CD14-positive monocyte (primary cell): ENCODE measurements around the gene GK2. TPM values are rescaled to one million over a fixed set of nuclear protein-coding genes. Genes with fewer than 3 reads are reported as not detected.

Experiments used
- DNase-seq, 3 donors: peaks; one replicate each; pipeline ENCODE4 v3.0.0-alpha.2; 2011 to 2022
- H2AFZ ChIP-seq: 2 replicates; pipeline ENCODE4 v1.6.0; 2012; ENCODE audit warnings: mild to moderate bottlenecking, low read depth, low read length, inconsistent platforms; ENCODE audit not compliant: insufficient read depth, poor library complexity, severe bottlenecking
- H3K27ac ChIP-seq, 2 donors: 1 replicate in 1 of 2; 2 replicates in 1 of 2; pipeline ENCODE4 v1.5.1; 2012 to 2013; ENCODE audit warnings: low read length in 2 of 2, control low read depth in 1 of 2, inconsistent platforms in 1 of 2, low read depth in 1 of 2, mild to moderate bottlenecking in 1 of 2
- H3K27me3 ChIP-seq, 2 donors: one replicate each; pipeline versions ENCODE4 v1.6.0 to v1.6.1; 2011 to 2013; ENCODE audit warnings: low read length in 2 of 2; ENCODE audit not compliant: control insufficient read depth in 2 of 2, insufficient read depth in 2 of 2
- H3K36me3 ChIP-seq, 2 donors: replicated peaks in 1 of 2; 1 replicate in 1 of 2; 2 replicates in 1 of 2; pipeline versions ENCODE4 v1.5.1 to v1.6.1; 2012 to 2013; ENCODE audit warnings: low read length in 2 of 2, control low read depth in 1 of 2, inconsistent platforms in 1 of 2, mild to moderate bottlenecking in 1 of 2; ENCODE audit not compliant: insufficient read depth in 2 of 2, control insufficient read depth in 1 of 2
- H3K4me1 ChIP-seq, 2 donors: 1 replicate in 1 of 2; 2 replicates in 1 of 2; pipeline versions ENCODE4 v1.5.1 to v1.6.1; 2012 to 2013; ENCODE audit warnings: low read length in 2 of 2, control low read depth in 1 of 2, inconsistent platforms in 1 of 2, mild to moderate bottlenecking in 1 of 2, moderate library complexity in 1 of 2; ENCODE audit not compliant: insufficient read depth in 2 of 2, control insufficient read depth in 1 of 2
- H3K4me2 ChIP-seq: replicated peaks from 2 replicates; pipeline ENCODE3; 2012; ENCODE audit warnings: low read length, moderate library complexity, mild to moderate bottlenecking; ENCODE audit not compliant: poor library complexity, severe bottlenecking; ENCODE audit errors: extremely low read depth
- H3K4me3 ChIP-seq, 3 experiments: fragments of 200-600 bp in 1 of 3; sonication (generic) in 1 of 3; replicated peaks in 1 of 3; 1 replicate in 2 of 3; 2 replicates in 1 of 3; pipeline ENCODE4 v1.5.1; 2011 to 2013; ENCODE audit warnings: low read length in 3 of 3, mild to moderate bottlenecking in 3 of 3, control low read depth in 2 of 3, low read depth in 2 of 3, inconsistent platforms in 1 of 3, moderate library complexity in 1 of 3
- H3K79me2 ChIP-seq: 2 replicates; pipeline ENCODE4 v1.6.0; 2012; ENCODE audit warnings: mild to moderate bottlenecking, control low read depth, inconsistent platforms, low read length, moderate library complexity; ENCODE audit not compliant: insufficient read depth
- H3K9ac ChIP-seq: 2 replicates; pipeline ENCODE4 v1.6.0; 2017; ENCODE audit warnings: low read length, mild to moderate bottlenecking; ENCODE audit not compliant: insufficient read depth, poor library complexity, severe bottlenecking
- H3K9me3 ChIP-seq, 2 donors: replicated peaks in 1 of 2; 1 replicate in 1 of 2; 2 replicates in 1 of 2; pipeline versions ENCODE4 v1.5.1 to v1.6.1; 2012 to 2013; ENCODE audit warnings: low read length in 2 of 2, control low read depth in 1 of 2; ENCODE audit not compliant: control insufficient read depth in 1 of 2, insufficient read depth in 1 of 2
- H4K20me1 ChIP-seq: 2 replicates; pipeline ENCODE4 v1.6.0; 2012; ENCODE audit warnings: mild to moderate bottlenecking, low read length, control low read depth, moderate library complexity; ENCODE audit not compliant: insufficient read depth
- H3K27ac Mint-ChIP-seq, 7 donors: one replicate each; pipeline ENCODE4 v1.8.0; 2020; ENCODE audit warnings: mild to moderate bottlenecking in 7 of 7, mixed read lengths in 7 of 7, moderate library complexity in 6 of 7, inconsistent platforms in 2 of 7
- H3K27me3 Mint-ChIP-seq, 3 donors: one replicate each; pipeline ENCODE4 v1.8.0; 2021 to 2022; ENCODE audit warnings: low read depth in 3 of 3, mild to moderate bottlenecking in 3 of 3, mixed read lengths in 3 of 3, moderate library complexity in 3 of 3, inconsistent platforms in 1 of 3
- H3K36me3 Mint-ChIP-seq, 2 donors: one replicate each; pipeline ENCODE4 v1.8.0; 2020; ENCODE audit warnings: mixed read lengths in 2 of 2, inconsistent platforms in 1 of 2, mild to moderate bottlenecking in 1 of 2
- H3K4me1 Mint-ChIP-seq: one replicate; pipeline ENCODE4 v1.8.0; 2020; ENCODE audit warnings: mild to moderate bottlenecking, mixed read lengths
- H3K4me3 Mint-ChIP-seq, 2 donors: one replicate each; pipeline ENCODE4 v1.8.0; 2020; ENCODE audit warnings: mild to moderate bottlenecking in 2 of 2, mixed read lengths in 2 of 2, moderate library complexity in 1 of 2
- H3K9me3 Mint-ChIP-seq, 7 donors: one replicate each; pipeline ENCODE4 v1.8.0; 2020 to 2022; ENCODE audit warnings: mixed read lengths in 7 of 7, mild to moderate bottlenecking in 6 of 7, moderate library complexity in 6 of 7, inconsistent platforms in 2 of 7
- WGBS: methylation state at CpG from one replicate; pipeline ENCODE4 v1.1.5; 2013; ENCODE audit warnings: missing lambda C conversion rate; ENCODE audit not compliant: insufficient coverage; 5-methylcytosine and 5-hydroxymethylcytosine counted together
- intact Hi-C, 2 donors: fragments of 100-400 bp; cut with micrococcal nuclease; formaldehyde crosslinking; loops; one replicate each; pipeline versions ENCODE4 v1.15.0 to v1.15.1; 2023
- polyA plus RNA-seq, 3 donors: library from polyadenylated mRNA; depleted of rRNA in 1 of 3; unstranded in 2 of 3; stranded (reverse) in 1 of 3; fragments of 300-500 nt in 2 of 3; fragments of >200 nt in 1 of 3; fragmentation: Illumina TruSeq in 2 of 3; gene quantifications; 1 replicate in 2 of 3; 2 replicates in 1 of 3; pipeline ENCODE4 v1.2.3, GENCODE V29; 2012 to 2021
- TF ChIP-seq, protein P1 (sequence below): fragments of 200-600 bp; IDR thresholded peaks from one replicate; pipeline ENCODE4 v1.8.0; 2022; ENCODE audit warnings: antibody characterized with exemption, mild to moderate bottlenecking

Gene GK2
- polyA plus RNA-seq, 3 donors: not detected

GRCh38 chr4:79454656-79455055 is 46.6 kb upstream of the GK2 start:
- TF ChIP-seq, protein P1, sequence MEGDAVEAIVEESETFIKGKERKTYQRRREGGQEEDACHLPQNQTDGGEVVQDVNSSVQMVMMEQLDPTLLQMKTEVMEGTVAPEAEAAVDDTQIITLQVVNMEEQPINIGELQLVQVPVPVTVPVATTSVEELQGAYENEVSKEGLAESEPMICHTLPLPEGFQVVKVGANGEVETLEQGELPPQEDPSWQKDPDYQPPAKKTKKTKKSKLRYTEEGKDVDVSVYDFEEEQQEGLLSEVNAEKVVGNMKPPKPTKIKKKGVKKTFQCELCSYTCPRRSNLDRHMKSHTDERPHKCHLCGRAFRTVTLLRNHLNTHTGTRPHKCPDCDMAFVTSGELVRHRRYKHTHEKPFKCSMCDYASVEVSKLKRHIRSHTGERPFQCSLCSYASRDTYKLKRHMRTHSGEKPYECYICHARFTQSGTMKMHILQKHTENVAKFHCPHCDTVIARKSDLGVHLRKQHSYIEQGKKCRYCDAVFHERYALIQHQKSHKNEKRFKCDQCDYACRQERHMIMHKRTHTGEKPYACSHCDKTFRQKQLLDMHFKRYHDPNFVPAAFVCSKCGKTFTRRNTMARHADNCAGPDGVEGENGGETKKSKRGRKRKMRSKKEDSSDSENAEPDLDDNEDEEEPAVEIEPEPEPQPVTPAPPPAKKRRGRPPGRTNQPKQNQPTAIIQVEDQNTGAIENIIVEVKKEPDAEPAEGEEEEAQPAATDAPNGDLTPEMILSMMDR: no peak
- Histone ChIP-seq H3K9me3 (no peaks in the 10 kb centered on the region), H3K36me3 (no peaks in the 10 kb centered on the region), H2AFZ (no peak overlapping the region), H3K4me1 (no peaks in the 10 kb centered on the region), H3K79me2 (no peaks in the 10 kb centered on the region), H4K20me1 (no peaks in the 10 kb centered on the region), H3K27me3 (no peaks in the 10 kb centered on the region), H3K9ac (no peak overlapping the region), H3K4me3 (no peak overlapping the region), H3K27ac (no peak overlapping the region), H3K4me2 (no peak overlapping the region)
- no peaks in the 10 kb centered on the region for H3K4me1 Mint-ChIP-seq
- H3K36me3 Mint-ChIP-seq: no peaks in the 10 kb centered on the region
- no peak for DNase-seq
- no peaks in the 10 kb centered on the region for H3K27me3 Mint-ChIP-seq
- WGBS: no CpG with 5 or more reads among the region's 2 CpGs
- H3K9me3 Mint-ChIP-seq: no peaks in the 10 kb centered on the region
- no peak overlapping the region for H3K27ac Mint-ChIP-seq
- H3K4me3 Mint-ChIP-seq: no peak overlapping the region
- intact Hi-C loops: no loop called here

DNA sequence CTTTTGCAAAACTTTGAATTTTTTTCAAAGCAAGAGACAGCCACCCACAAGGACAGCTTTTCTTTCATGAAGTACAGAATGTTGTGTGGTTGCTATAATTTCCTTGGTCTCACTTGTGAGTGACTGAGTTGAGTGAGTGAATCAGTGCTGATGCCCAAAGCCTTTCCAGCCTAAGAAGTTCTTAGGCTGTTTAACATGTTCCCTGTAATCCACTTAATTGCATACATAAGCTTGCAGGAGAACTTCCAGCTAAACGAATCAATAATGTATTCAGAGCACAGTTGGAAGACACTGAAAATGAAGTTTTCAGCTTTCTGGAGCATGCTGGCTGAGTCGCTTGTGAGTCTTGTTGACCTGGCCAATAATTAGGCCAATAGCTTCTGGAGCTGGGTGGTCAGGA is 42.0 kb upstream of the GK2 start:
- no peaks in the 10 kb centered on the region for H3K9me3 ChIP-seq
- Mint-ChIP-seq H3K27ac (no peak overlapping the region), H3K36me3 (no peaks in the 10 kb centered on the region), H3K4me1 (no peaks in the 10 kb centered on the region), H3K9me3 (no peaks in the 10 kb centered on the region), H3K4me3 (no peak overlapping the region), H3K27me3 (no peaks in the 10 kb centered on the region)
- no peaks in the 10 kb centered on the region for H3K27me3 ChIP-seq
- WGBS: 100% methylated on average over 1 of the region's 2 CpGs
- no peak overlapping the region for H3K9ac ChIP-seq
- no peaks in the 10 kb centered on the region for H4K20me1 ChIP-seq
- no peaks in the 10 kb centered on the region for H3K4me1 ChIP-seq
- intact Hi-C loops: no loop called here
- H3K27ac ChIP-seq: no peak overlapping the region
- DNase-seq: no peak
- H3K36me3 ChIP-seq: no peaks in the 10 kb centered on the region
- H3K79me2 ChIP-seq: no peaks in the 10 kb centered on the region
- no peak overlapping the region for H3K4me2 ChIP-seq
- TF ChIP-seq, protein P1: no peak
- H2AFZ ChIP-seq: no peak overlapping the region
- H3K4me3 ChIP-seq: no peak overlapping the region
